AG10803 (cell line): ENCODE measurements around the gene TECPR1.

Experiments used
- DNase-seq: peaks from one replicate; pipeline ENCODE4 v3.0.0; 2010; ENCODE audit warnings: low read depth
- H3K4me3 ChIP-seq: 2 replicates; pipeline ENCODE4 v1.5.1; 2011; ENCODE audit warnings: mild to moderate bottlenecking, low read length, control low read depth
- CTCF ChIP-seq: conservative IDR thresholded peaks from 2 replicates; pipeline ENCODE4 v1.5.1; 2011; ENCODE audit warnings: mild to moderate bottlenecking, low read length, control low read depth, inconsistent platforms

Gene TECPR1

GRCh38 chr7:98231493-98232262, 20.4 kb downstream of the TECPR1 start:
- no peak for TF ChIP-seq CTCF
- no peak overlapping the region for H3K4me3 ChIP-seq
- DNase-seq = no peak

- no peak for TF ChIP-seq CTCF
- no peak overlapping the region for H3K4me3 ChIP-seq
- DNase-seq = no peak
Observed at GRCh38 chr7:98230746-98231471, 21.1 kb downstream of the TECPR1 start.

- no peak overlapping the region for H3K4me3 ChIP-seq
- TF ChIP-seq CTCF = no peak
- no peak for DNase-seq
Observed at GRCh38 chr7:98229991-98230745, 21.9 kb downstream of the TECPR1 start.

GRCh38 chr7:98229441-98229840, 22.6 kb downstream of the TECPR1 start:
- no peak overlapping the region for H3K4me3 ChIP-seq
- DNase-seq = no peak
- no peak for TF ChIP-seq CTCF

GRCh38 chr7:98228801-98229200, 23.2 kb downstream of the TECPR1 start:
- TF ChIP-seq CTCF = no peak
- H3K4me3 ChIP-seq = no peak overlapping the region
- no peak for DNase-seq

GRCh38 chr7:98227939-98228338, 24.1 kb downstream of the TECPR1 start:
- H3K4me3 ChIP-seq = no peak overlapping the region
- DNase-seq = no peak
- TF ChIP-seq CTCF = no peak
